Endothelial cell of umbilical vein (primary cell): ENCODE results near the gene PALM. TPM values are rescaled to one million over a fixed set of nuclear protein-coding genes. Genes with fewer than 3 reads are reported as not detected.
"Not testable (repeated sequence)": the region's sequence is repeated elsewhere in the genome, so short reads cannot be mapped to it uniquely, and the experiment has no call there.

Source experiments
- BruUV-seq: library from RNA; stranded (reverse); fragments of 400-500 nt; replicated peaks from 2 replicates; lab custom pipeline; 2021; lab: Mats Ljungman, UMichigan
- CTCF ChIA-PET: fragments of 300-600, 350-600 bp; sonication (Branson Sonifier 250); formaldehyde crosslinking; loops from one replicate; lab custom pipeline; 2021; ENCODE audit warnings: antibody characterized with exemption, inconsistent platforms; lab: Charles Lee
- POLR2A ChIA-PET: fragments of 300-600, 350-600 bp; sonication (Branson Sonifier 250); formaldehyde crosslinking; loops from one replicate; lab custom pipeline; 2021; ENCODE audit warnings: antibody characterized with exemption, inconsistent platforms; lab: Charles Lee
- DNase-seq: peaks from one replicate; pipeline ENCODE4 v3.0.0-alpha.2; 2011; ENCODE audit warnings: low read depth, low spot score
- FAIRE-seq: peaks from 2 replicates; lab custom pipeline; 2011; peaks lifted over from hg19 to GRCh38; lab: Jason Lieb, UNC
- H2AFZ ChIP-seq: 2 replicates; pipeline ENCODE4 v1.6.0; 2012; ENCODE audit warnings: low read depth, low read length, control low read depth, inconsistent platforms
- H3K27ac ChIP-seq: 2 replicates; pipeline ENCODE4 v1.5.1; 2011; ENCODE audit warnings: low read depth, mild to moderate bottlenecking, control low read depth, low read length, moderate library complexity; ENCODE audit not compliant: insufficient read depth
- H3K27me3 ChIP-seq, 2 experiments: 2 replicates each; pipeline versions ENCODE4 v1.6.0 to v1.6.1; 2011; ENCODE audit warnings: low read length in 2 of 2, mixed read lengths in 1 of 2; ENCODE audit not compliant: control insufficient read depth in 2 of 2, insufficient read depth in 2 of 2
- H3K36me3 ChIP-seq, 2 experiments: 2 replicates in 1 of 2; 3 replicates in 1 of 2; pipeline ENCODE4 v1.5.1; 2011; ENCODE audit warnings: low read length in 2 of 2, mild to moderate bottlenecking in 1 of 2, moderate library complexity in 1 of 2; ENCODE audit not compliant: control insufficient read depth in 2 of 2, insufficient read depth in 2 of 2; ENCODE audit errors: extremely low read depth in 1 of 2
- H3K4me1 ChIP-seq: 3 replicates; pipeline ENCODE4 v1.5.1; 2011; ENCODE audit warnings: mild to moderate bottlenecking, low read length; ENCODE audit not compliant: control insufficient read depth, insufficient read depth; ENCODE audit errors: extremely low read depth
- H3K4me2 ChIP-seq: 2 replicates; pipeline ENCODE4 v1.6.1; 2011; ENCODE audit warnings: low read length, control low read depth, mixed read lengths; ENCODE audit not compliant: insufficient read depth
- H3K4me3 ChIP-seq, 3 experiments: fragments of 200-600 bp in 1 of 3; sonication (generic), shearing (Covaris generic) in 1 of 3; replicated peaks in 1 of 3; 2 replicates each; pipeline ENCODE4 v1.5.1; 2011 to 2016; ENCODE audit warnings: control low read depth in 3 of 3, low read length in 3 of 3, mild to moderate bottlenecking in 2 of 3, inconsistent platforms in 1 of 3, low read depth in 1 of 3, moderate library complexity in 1 of 3; ENCODE audit not compliant: insufficient read depth in 1 of 3
- H3K79me2 ChIP-seq: 2 replicates; pipeline ENCODE4 v1.6.0; 2012; ENCODE audit warnings: low read length, inconsistent platforms; ENCODE audit not compliant: control insufficient read depth, insufficient read depth
- H3K9ac ChIP-seq: replicated peaks from 2 replicates; pipeline ENCODE3; 2011; ENCODE audit warnings: low read length, control low read depth; ENCODE audit not compliant: insufficient read depth; ENCODE audit errors: extremely low read depth
- H3K9me1 ChIP-seq: replicated peaks from 3 replicates; pipeline ENCODE4 v1.6.0; 2011; ENCODE audit warnings: mild to moderate bottlenecking, low read length; ENCODE audit not compliant: control insufficient read depth, insufficient read depth; ENCODE audit errors: extremely low read depth
- H3K9me3 ChIP-seq: replicated peaks from 2 replicates; pipeline ENCODE4 v1.5.1; 2012; ENCODE audit warnings: low read length, inconsistent platforms; ENCODE audit not compliant: control insufficient read depth, insufficient read depth
- H4K20me1 ChIP-seq: replicated peaks from 2 replicates; pipeline ENCODE3; 2011; ENCODE audit warnings: mild to moderate bottlenecking, low read length; ENCODE audit not compliant: control insufficient read depth, insufficient read depth; ENCODE audit errors: extremely low read depth
- CTCF ChIP-seq, 2 donors: IDR thresholded peaks; 1 replicate in 1 of 2; 2 replicates in 1 of 2; pipeline ENCODE4 v1.5.1; 2011; ENCODE audit warnings: low read length in 2 of 2, mild to moderate bottlenecking in 2 of 2, moderate library complexity in 2 of 2, control low read depth in 1 of 2, inconsistent platforms in 1 of 2, low read depth in 1 of 2; ENCODE audit not compliant: insufficient read depth in 1 of 2; ENCODE audit errors: extremely low read depth in 1 of 2
- FOS ChIP-seq: IDR thresholded peaks from 2 replicates; pipeline ENCODE4 v1.6.1; 2011; ENCODE audit warnings: mild to moderate bottlenecking, low read length, moderate library complexity, borderline replicate concordance; ENCODE audit not compliant: insufficient read depth
- JUN ChIP-seq: IDR thresholded peaks from 2 replicates; pipeline ENCODE4 v1.6.1; 2011; ENCODE audit warnings: borderline replicate concordance, low read depth; ENCODE audit not compliant: insufficient read length, insufficient read depth
- MAX ChIP-seq: IDR thresholded peaks from 2 replicates; pipeline ENCODE4 v1.6.1; 2011; ENCODE audit not compliant: insufficient read depth, insufficient read length
- dilution Hi-C: fragments of 300-500 bp; cut with MboI; formaldehyde crosslinking; loops from one replicate; pipeline ENCODE4 v1.15.0; 2019; ENCODE audit warnings: low sequenced_read_pairs; ENCODE audit not compliant: extremely low pct_ligation_motif_present
- intact Hi-C: fragments of 100-400 bp; cut with micrococcal nuclease; formaldehyde crosslinking; loops from one replicate; pipeline ENCODE4 v1.10.0; 2022
- polyA plus RNA-seq, 4 experiments: library from polyadenylated mRNA; depleted of rRNA in 3 of 4; stranded (reverse) in 3 of 4; unstranded in 1 of 4; fragments of >200 nt; gene quantifications; 2 replicates each; pipeline versions ENCODE4 v1.2.1 to v1.2.3, GENCODE V29; 2011 to 2012; ENCODE audit warnings: missing spikeins in 1 of 4
- total RNA-seq: library from RNA; stranded (reverse); gene quantifications from 2 replicates; pipeline ENCODE4 v1.2.3, GENCODE V29; 2021

PALM gene
- total and polyA plus RNA-seq, 2 donors (not counting 3 experiments of a cell fraction or from before 2014, with no cell fraction given): 3.9 to 31.8 TPM

GRCh38 chr19:664913-665443 is 43.8 kb upstream of the PALM start:
- Histone ChIP-seq H4K20me1 (no peaks in the 10 kb centered on the region), H3K9me3 (no peaks in the 10 kb centered on the region), H3K27ac (no peak overlapping the region), H3K79me2 (peaks cover 30% of the 10 kb centered on the region), H3K9me1 (no peaks in the 10 kb centered on the region), H3K36me3 (no peaks in the 10 kb centered on the region), H3K27me3 (no peaks in the 10 kb centered on the region), H3K9ac (no peak overlapping the region), H3K4me3 (no peak overlapping the region), H3K4me2 (no peak overlapping the region), H3K4me1 (peaks cover 19% of the 10 kb centered on the region), H2AFZ (peak overlapping the region; percentile 95)
- DNase-seq: peak; percentile 83
- dilution Hi-C loops (no loop called here), intact Hi-C loops (loop anchor here (1.0 kb wide), 1 partner anchor 69 kb away; no protein-coding TSS in a partner anchor)
- peak; percentile 88 for FAIRE-seq
- ChIA-PET POLR2A (no interaction called here), CTCF (interaction anchor here (1.0 to 3.8 kb wide), 3 partner anchors 67 to 72 kb away, joined by 4 to 49 read pairs (median 7); no protein-coding TSS in a partner anchor)
- TF ChIP-seq JUN (no peak), CTCF (IDR thresholded peaks at IDR 0.05; ENCODE audit: extremely low read depth in 1 of 2, insufficient read depth in 1 of 2, low read depth in 1 of 2, low read length in 2 of 2) (peak; percentile 78 to 93), MAX (peak; percentile 36), FOS (no peak)
- no TSS peak for BruUV-seq

GRCh38 chr19:666985-667573 is 41.7 kb upstream of the PALM start:
- CTCF ChIA-PET: interaction anchor here (0.7 to 3.8 kb wide), 3 partner anchors 10 to 67 kb away, joined by 3 to 49 read pairs (median 7); partner anchors contain the start of gene FSTL3
- POLR2A ChIA-PET: not testable (repeated sequence)

GRCh38 chr19:668675-669434 is 39.9 kb upstream of the PALM start:
- H3K4me2 ChIP-seq, H3K4me3 ChIP-seq, H3K9me3 ChIP-seq, FAIRE-seq, dilution Hi-C loops, H3K9ac ChIP-seq, H3K36me3 ChIP-seq, H3K9me1 ChIP-seq, POLR2A ChIA-PET, H2AFZ ChIP-seq, intact Hi-C loops, H3K27ac ChIP-seq, DNase-seq, H3K4me1 ChIP-seq, BruUV-seq, H3K27me3 ChIP-seq, H3K79me2 ChIP-seq, H4K20me1 ChIP-seq: not testable (repeated sequence)
- CTCF ChIA-PET: interaction anchor here (0.6 to 3.8 kb wide), 3 partner anchors 11 to 65 kb away, joined by 7 to 49 read pairs (median 9); no protein-coding TSS in a partner anchor

More at GRCh38 chr19:666985-667573, 41.7 kb upstream of the PALM start:
- DNase-seq, H4K20me1 ChIP-seq, H3K36me3 ChIP-seq, H3K9me3 ChIP-seq, FAIRE-seq, H3K9ac ChIP-seq, H3K4me1 ChIP-seq, H3K4me2 ChIP-seq, H3K9me1 ChIP-seq, dilution Hi-C loops, H3K27ac ChIP-seq, H3K79me2 ChIP-seq, H3K4me3 ChIP-seq, BruUV-seq, H3K27me3 ChIP-seq, intact Hi-C loops, H2AFZ ChIP-seq: not testable (repeated sequence)
